Lung (tissue), 16 donors: ENCODE data around the gene SSTR3. TPM values are rescaled to one million over a fixed set of nuclear protein-coding genes. Genes with fewer than 3 reads are reported as not detected.
A peak's percentile ranks its signal among the peaks of the same experiment; 100 is the strongest.

Source experiments
- ATAC-seq: fragments of 200-7000 bp; cut with Tn5 transposase; one replicate; pipeline ENCODE4 v1.9.1; 2020; ENCODE audit warnings: moderate number of reproducible peaks; ENCODE audit not compliant: insufficient read depth, low FRiP score
- DNase-seq, 3 donors: peaks; one replicate each; pipeline ENCODE4 v3.0.0-alpha.2; 2013 to 2017
- H3K27ac ChIP-seq, 2 donors: one replicate each; pipeline ENCODE4 v1.5.1; 2013; ENCODE audit warnings: mild to moderate bottlenecking in 2 of 2, moderate library complexity in 2 of 2, control low read depth in 1 of 2, inconsistent platforms in 1 of 2, low read depth in 1 of 2, low read length in 1 of 2
- H3K27me3 ChIP-seq, 3 donors: one replicate each; pipeline ENCODE4 v1.5.1; 2013; ENCODE audit warnings: low read length in 2 of 3; ENCODE audit not compliant: control insufficient read depth in 3 of 3, insufficient read depth in 3 of 3
- H3K36me3 ChIP-seq, 4 donors: one replicate each; pipeline ENCODE4 v1.5.1; 2013; ENCODE audit warnings: low read length in 4 of 4, mild to moderate bottlenecking in 1 of 4, moderate library complexity in 1 of 4; ENCODE audit not compliant: control insufficient read depth in 4 of 4, insufficient read depth in 4 of 4
- H3K4me1 ChIP-seq, 5 donors: one replicate each; pipeline ENCODE4 v1.5.1; 2013; ENCODE audit warnings: low read length in 5 of 5, mild to moderate bottlenecking in 2 of 5, moderate library complexity in 1 of 5; ENCODE audit not compliant: control insufficient read depth in 5 of 5, insufficient read depth in 5 of 5
- H3K4me3 ChIP-seq: one replicate; pipeline ENCODE4 v1.5.1; 2013; ENCODE audit warnings: mild to moderate bottlenecking, control low read depth, moderate library complexity
- H3K9ac ChIP-seq, 2 donors: one replicate each; pipeline ENCODE4 v1.5.1; 2013; ENCODE audit warnings: low read length in 2 of 2, control low read depth in 1 of 2; ENCODE audit not compliant: insufficient read depth in 1 of 2
- H3K9me3 ChIP-seq, 4 donors: one replicate each; pipeline ENCODE4 v1.5.1; 2013; ENCODE audit warnings: low read length in 3 of 4, mild to moderate bottlenecking in 1 of 4, moderate library complexity in 1 of 4; ENCODE audit not compliant: control insufficient read depth in 4 of 4, insufficient read depth in 3 of 4
- CTCF ChIP-seq: IDR thresholded peaks from 2 replicates; pipeline ENCODE4 v1.5.1; 2012; ENCODE audit warnings: mild to moderate bottlenecking; ENCODE audit errors: control extremely low read depth, extremely low read depth
- WGBS, 2 donors: extraction: QIAGEN DNeasy Blood & Tissue Kit; methylation state at CpG; one replicate each; pipeline ENCODE4 v1.1.7; 2013; 5-methylcytosine and 5-hydroxymethylcytosine counted together
- long read RNA-seq, 5 donors: transcript quantifications; one replicate each; lab custom pipeline, GENCODE V29; 2026
- polyA plus RNA-seq, 2 donors: library from polyadenylated mRNA; stranded (reverse); fragments of 200-250 nt; gene quantifications; one replicate each; pipeline ENCODE4 v1.2.1, GENCODE V29; 2013
- total RNA-seq, 2 donors: library from RNA; depleted of rRNA in 1 of 2; stranded (reverse); fragments of >200 nt in 1 of 2; gene quantifications; one replicate each; pipeline ENCODE4 v1.2.1, GENCODE V29; 2014 to 2021
- donor health status: control.
- donor health status: control.
- donor health status: Bipolar disorder and iron deficiency.
- donor health status: healthy.
- donor health status: DM: yes; HTN: yes; CAD: no.

Gene SSTR3
- total RNA-seq (under 1 TPM; 0.09 to 0.11 TPM), polyA plus RNA-seq (under 1 TPM; 0.04 to 0.87 TPM)
- long read RNA-seq, donor 1 = 0 reads
- long read RNA-seq, donor 2 = 0 reads
- long read RNA-seq, donor 3 = 0 reads
- long read RNA-seq, donor 4 = 0 reads
- long read RNA-seq, donor 5 = 0 reads

DNA sequence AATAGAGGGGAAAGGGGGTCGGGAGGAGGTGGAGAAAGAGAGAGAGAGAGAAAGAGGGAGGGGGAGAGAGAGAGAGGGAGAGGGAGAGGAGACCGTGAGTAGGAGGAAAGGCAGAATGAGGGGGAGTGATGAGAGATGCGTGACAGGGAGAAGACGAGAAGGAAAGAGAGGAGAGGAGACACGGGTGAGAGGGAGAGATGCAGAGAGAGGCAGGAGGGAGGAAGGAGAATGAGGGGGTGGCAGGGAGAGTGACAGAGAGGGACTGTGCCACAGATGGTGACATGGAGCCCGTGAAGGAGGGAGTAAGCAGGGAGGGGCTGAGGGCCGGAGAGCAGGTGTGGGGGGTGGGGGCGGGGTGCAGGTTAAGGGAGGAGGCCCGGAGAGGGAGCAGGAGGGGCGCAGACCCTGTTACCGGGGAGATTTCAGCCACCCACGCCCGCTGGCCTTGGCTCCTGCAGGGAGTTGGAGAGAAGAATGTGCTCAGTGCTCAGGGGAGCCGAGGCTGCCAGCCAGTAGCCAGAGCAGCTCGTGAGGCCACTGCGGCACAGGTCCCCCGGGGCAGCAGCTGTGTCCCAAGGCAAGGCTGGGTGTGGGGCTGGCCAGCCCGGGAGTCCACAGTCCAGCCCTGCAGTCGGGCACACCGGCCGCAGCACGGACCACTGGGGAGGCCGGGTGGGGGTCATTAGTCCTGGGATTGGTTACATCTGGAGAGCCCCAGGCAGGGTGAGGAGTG, at the start of gene SSTR3:
SSTR3 (minus strand) TSS at position 304 of the 733 bp plus-strand sequence. CDS start 4,674 bp downstream, outside the sequence.
- Histone ChIP-seq H3K9me3 (no peaks in the 10 kb centered on the region), H3K9ac (no peak within 1 kb of the TSS), H3K27me3 (peaks cover 0 to 3% (median 0%) of the 10 kb centered on the region in 3 donors), H3K4me3 (no peak within 1 kb of the TSS), H3K27ac (no peak within 1 kb of the TSS), H3K36me3 (no peaks in the 10 kb centered on the region), H3K4me1 (peaks cover 0 to 5% (median 0%) of the 10 kb centered on the region in 5 donors)
- no peak for TF ChIP-seq CTCF
- ATAC-seq (no peak), DNase-seq (no peak)
- WGBS, 2 donors = 37 to 63% methylated on average over 23 of the region's 23 CpGs

DNA sequence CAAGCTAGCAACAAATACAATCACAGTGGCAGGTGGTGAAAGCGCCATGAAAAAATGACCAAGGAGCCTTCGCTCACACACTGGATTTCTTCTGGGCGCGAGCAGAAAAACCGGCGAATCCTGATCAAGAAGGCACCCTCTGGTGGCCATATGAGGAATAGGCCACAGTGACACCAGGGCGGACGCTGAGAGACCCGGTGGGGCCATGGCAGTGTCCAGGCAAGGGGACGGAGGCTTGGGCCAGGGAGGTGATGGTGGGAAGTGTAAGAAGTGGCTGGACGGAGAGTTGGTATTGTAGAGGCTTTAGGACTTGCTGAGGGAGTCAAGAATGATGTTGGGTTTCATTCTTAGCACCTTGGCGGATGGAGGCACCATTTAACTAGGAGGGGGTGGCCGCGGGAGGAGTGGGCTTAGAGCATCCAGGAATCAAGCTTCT, 48.6 kb upstream of the SSTR3 start:
- Histone ChIP-seq H3K4me1 (peaks cover 0 to 6% (median 0%) of the 10 kb centered on the region in 5 donors), H3K27ac (no peak overlapping the region), H3K36me3 (no peaks in the 10 kb centered on the region), H3K4me3 (no peak overlapping the region), H3K9ac (no peak overlapping the region), H3K9me3 (peaks cover 0 to 9% (median 4%) of the 10 kb centered on the region in 4 donors), H3K27me3 (peaks cover 3 to 28% (median 25%) of the 10 kb centered on the region in 3 donors)
- ATAC-seq (no peak), DNase-seq (peak; percentile 45 to 50 (median 49))
- TF ChIP-seq CTCF = peak; percentile 76
- 21 to 22% methylated on average over 14 of the region's 14 CpGs for WGBS, 2 donors

GRCh38 chr22:37260155-37260795, 48.0 kb upstream of the SSTR3 start:
- H3K9me3 ChIP-seq = peaks cover 0 to 9% (median 4%) of the 10 kb centered on the region in 4 donors
- H3K4me3 ChIP-seq = no peak overlapping the region
- ATAC-seq = no peak
- DNase-seq = no peak
- H3K9ac ChIP-seq = no peak overlapping the region
- H3K36me3 ChIP-seq = no peaks in the 10 kb centered on the region
- no peak for TF ChIP-seq CTCF
- H3K4me1 ChIP-seq = peaks cover 0 to 6% (median 0%) of the 10 kb centered on the region in 5 donors
- peaks cover 3 to 34% (median 25%) of the 10 kb centered on the region in 3 donors for H3K27me3 ChIP-seq
- H3K27ac ChIP-seq = no peak overlapping the region
- WGBS, 2 donors = 63 to 69% methylated on average over 15 of the region's 15 CpGs
